Common myeloid progenitor, CD34-positive (primary cell): Measurements from ENCODE around the gene PRSS36.

Experiments used
- CTCF ChIA-PET: fragments of 350-600 bp; sonication (Branson Sonifier 250); formaldehyde crosslinking; loops from one replicate; lab custom pipeline; 2021; ENCODE audit warnings: antibody characterized with exemption; lab: Charles Lee
- POLR2A ChIA-PET: fragments of 350-600 bp; sonication (Branson Sonifier 250); formaldehyde crosslinking; loops from one replicate; lab custom pipeline; 2021; ENCODE audit warnings: antibody characterized with exemption; lab: Charles Lee
- DNase-seq, 3 donors: peaks; one replicate each; pipeline versions ENCODE4 v3.0.0 to v3.0.0-alpha.2; 2013
- H3K27ac ChIP-seq, 2 experiments: 1 replicate in 1 of 2; 2 replicates in 1 of 2; pipeline ENCODE4 v1.7.0; 2013; ENCODE audit warnings: inconsistent platforms in 2 of 2, low read length in 2 of 2, mild to moderate bottlenecking in 2 of 2, low read depth in 1 of 2, moderate library complexity in 1 of 2; ENCODE audit not compliant: severe bottlenecking in 2 of 2, insufficient read depth in 1 of 2, poor library complexity in 1 of 2
- H3K27me3 ChIP-seq, 5 experiments: replicated peaks in 2 of 5; 1 replicate in 3 of 5; 2 replicates in 2 of 5; pipeline versions ENCODE4 v1.6.1 to v1.7.0; 2013; ENCODE audit warnings: low read length in 4 of 5, mild to moderate bottlenecking in 2 of 5, moderate library complexity in 2 of 5, inconsistent platforms in 1 of 5; ENCODE audit not compliant: insufficient read depth in 5 of 5, control insufficient read depth in 4 of 5
- H3K36me3 ChIP-seq, 4 experiments: 1 replicate in 2 of 4; 2 replicates in 2 of 4; pipeline versions ENCODE4 v1.6.1 to v1.7.0; 2013; ENCODE audit warnings: low read length in 3 of 4, control low read depth in 1 of 4, mild to moderate bottlenecking in 1 of 4; ENCODE audit not compliant: control insufficient read depth in 4 of 4, insufficient read depth in 4 of 4
- H3K4me1 ChIP-seq, 4 experiments: 1 replicate in 3 of 4; 2 replicates in 1 of 4; pipeline versions ENCODE4 v1.6.1 to v1.7.1; 2013; ENCODE audit warnings: low read length in 3 of 4, mild to moderate bottlenecking in 3 of 4, control low read depth in 1 of 4, inconsistent platforms in 1 of 4, moderate library complexity in 1 of 4; ENCODE audit not compliant: control insufficient read depth in 4 of 4, insufficient read depth in 4 of 4; ENCODE audit errors: control extremely low read depth in 1 of 4
- H3K4me3 ChIP-seq, 7 experiments: 1 replicate in 4 of 7; 2 replicates in 3 of 7; pipeline versions ENCODE4 v1.5.1 to v1.7.0; 2013; ENCODE audit warnings: mild to moderate bottlenecking in 7 of 7, low read length in 6 of 7, moderate library complexity in 6 of 7, inconsistent platforms in 2 of 7, low read depth in 2 of 7, control low read depth in 1 of 7; ENCODE audit not compliant: insufficient read depth in 4 of 7, control insufficient read depth in 1 of 7; ENCODE audit errors: extremely low read depth in 1 of 7
- H3K9me3 ChIP-seq, 5 experiments: 1 replicate in 4 of 5; 2 replicates in 1 of 5; pipeline versions ENCODE4 v1.6.1 to v1.7.1; 2013; ENCODE audit warnings: low read length in 4 of 5, mild to moderate bottlenecking in 2 of 5, inconsistent platforms in 1 of 5, low read depth in 1 of 5, moderate library complexity in 1 of 5; ENCODE audit not compliant: control insufficient read depth in 4 of 5, insufficient read depth in 2 of 5; ENCODE audit errors: control extremely low read depth in 1 of 5
- WGBS: methylation state at CpG from one replicate; pipeline ENCODE4 v1.1.5; 2013; ENCODE audit not compliant: insufficient coverage; 5-methylcytosine and 5-hydroxymethylcytosine counted together

Gene PRSS36

DNA sequence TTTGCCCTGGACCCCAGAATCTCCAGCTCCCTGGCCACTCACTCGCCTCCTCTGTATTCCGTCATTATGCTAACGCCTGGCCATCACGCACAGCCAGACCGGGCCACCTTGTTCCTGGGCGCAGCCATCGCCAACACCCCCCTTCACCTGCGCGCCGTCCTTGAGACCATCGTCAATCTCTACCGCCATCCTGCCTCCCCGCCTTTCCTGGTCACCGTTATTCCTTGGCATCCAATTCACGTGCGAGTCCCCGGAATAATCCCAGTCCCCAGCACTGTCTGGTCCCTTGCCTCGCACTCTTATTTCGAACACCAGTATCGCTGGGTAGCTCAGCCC, 55.8 kb downstream of the PRSS36 start:
- peaks cover 3 to 21% (median 19%) of the 10 kb centered on the region in 4 experiments for H3K4me1 ChIP-seq
- no peaks in the 10 kb centered on the region for H3K27me3 ChIP-seq
- peaks cover 0 to 19% (median 17%) of the 10 kb centered on the region in 4 experiments for H3K36me3 ChIP-seq
- peak in 1 of 3 donors; percentile 19 for DNase-seq
- ChIA-PET CTCF (interaction anchor here (0.6 to 2.0 kb wide), 8 partner anchors 20 to 309 kb away, joined by 3 to 7 read pairs (median 3); partner anchors contain the start of genes HSD3B7, ZNF646 and ZNF668), POLR2A (interaction anchor here (0.7 to 1.4 kb wide), 2 partner anchors 20 to 24 kb away, joined by 4 to 5 read pairs; partner anchors contain the start of genes KAT8, ZNF646 and ZNF668)
- H3K4me3 ChIP-seq: peak overlapping the region; percentile 77 to 97 (median 84)
- H3K27ac ChIP-seq: peak overlapping the region in 1 of 2 experiments; percentile 73
- H3K9me3 ChIP-seq: no peaks in the 10 kb centered on the region
- WGBS: under 1% methylated on average over 20 of the region's 20 CpGs

DNA sequence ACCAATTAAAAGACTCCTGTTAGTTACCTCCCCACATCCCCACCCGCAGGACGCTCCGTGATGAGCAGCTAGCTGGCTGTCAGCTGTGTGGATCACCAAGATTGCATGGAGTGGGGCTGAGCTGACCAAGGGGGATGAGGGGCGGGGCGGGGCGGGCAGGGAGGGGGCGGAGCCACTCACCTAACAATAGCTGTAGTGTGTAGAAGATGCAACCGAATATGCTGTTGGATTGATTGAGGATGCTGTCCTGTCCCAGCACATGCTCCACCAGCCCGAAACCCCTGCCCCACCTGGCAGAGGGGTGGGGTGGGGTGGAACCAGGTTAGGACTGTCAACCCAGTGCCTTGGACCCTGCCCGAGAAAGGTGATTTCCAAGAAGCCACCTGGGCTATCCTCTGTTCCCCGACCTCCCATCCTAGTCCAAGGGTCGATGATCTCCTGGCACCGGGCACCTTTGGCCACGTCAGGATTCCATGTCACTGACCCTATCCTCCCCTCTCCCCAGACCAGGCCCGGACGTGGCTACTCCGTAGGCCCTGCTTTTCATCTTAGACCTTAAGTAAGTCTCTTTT, 56.6 kb downstream of the PRSS36 start:
- DNase-seq: peak; percentile 34 to 53 (median 39)
- Histone ChIP-seq H3K9me3 (no peaks in the 10 kb centered on the region), H3K27me3 (no peaks in the 10 kb centered on the region), H3K4me3 (peak overlapping the region in 2 of 7 experiments; percentile 93 to 97), H3K27ac (no peak overlapping the region), H3K36me3 (peaks cover 2 to 26% (median 25%) of the 10 kb centered on the region in 4 experiments), H3K4me1 (peaks cover 3 to 21% (median 19%) of the 10 kb centered on the region in 4 experiments)
- POLR2A ChIA-PET: interaction anchor here (1.0 to 1.4 kb wide), 2 partner anchors 24 to 87 kb away, joined by 4 to 5 read pairs; partner anchors contain the start of genes FUS and KAT8
- WGBS: 75% methylated on average over 5 of the region's 17 CpGs
- CTCF ChIA-PET: interaction anchor here (1.0 to 2.0 kb wide), 5 partner anchors 8 to 111 kb away, joined by 3 to 7 read pairs (median 4); partner anchors contain the start of gene HSD3B7

DNA sequence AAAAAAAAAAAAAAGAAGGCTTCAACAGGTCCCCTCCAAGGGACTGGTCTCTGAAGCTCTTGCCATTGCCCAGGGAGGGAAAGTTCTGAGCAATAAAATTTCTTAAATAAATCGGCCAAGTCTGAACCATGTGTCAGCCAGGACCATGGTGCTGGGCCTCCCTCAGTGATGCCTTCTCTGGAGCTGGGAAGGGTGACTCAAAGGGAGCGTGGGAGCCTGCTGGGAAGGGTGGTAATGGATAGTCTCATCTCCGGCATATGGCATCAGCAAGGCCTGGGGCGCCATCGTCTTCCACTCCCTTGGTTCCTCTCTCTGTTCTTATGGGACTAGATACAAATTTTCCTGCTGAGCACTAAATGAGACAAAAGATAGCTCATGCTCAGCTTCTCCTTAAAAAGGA, 57.5 kb downstream of the PRSS36 start:
- Histone ChIP-seq H3K4me3 (no peak overlapping the region), H3K9me3 (no peaks in the 10 kb centered on the region), H3K27me3 (no peaks in the 10 kb centered on the region), H3K36me3 (peaks cover 2 to 29% (median 27%) of the 10 kb centered on the region in 4 experiments), H3K27ac (no peak overlapping the region), H3K4me1 (peaks cover 3 to 21% (median 19%) of the 10 kb centered on the region in 4 experiments)
- no peak for DNase-seq
- WGBS: 92% methylated on average over 3 of the region's 5 CpGs
- ChIA-PET POLR2A (interaction anchor here (1.0 kb wide), 1 partner anchor 88 kb away, joined by 4 read pairs; the partner anchor contains the start of gene FUS), CTCF (interaction anchor here (0.8 to 1.5 kb wide), 8 partner anchors 9 to 364 kb away, joined by 3 to 6 read pairs (median 4); partner anchors contain the start of genes ZNF646 and ZNF668)

DNA sequence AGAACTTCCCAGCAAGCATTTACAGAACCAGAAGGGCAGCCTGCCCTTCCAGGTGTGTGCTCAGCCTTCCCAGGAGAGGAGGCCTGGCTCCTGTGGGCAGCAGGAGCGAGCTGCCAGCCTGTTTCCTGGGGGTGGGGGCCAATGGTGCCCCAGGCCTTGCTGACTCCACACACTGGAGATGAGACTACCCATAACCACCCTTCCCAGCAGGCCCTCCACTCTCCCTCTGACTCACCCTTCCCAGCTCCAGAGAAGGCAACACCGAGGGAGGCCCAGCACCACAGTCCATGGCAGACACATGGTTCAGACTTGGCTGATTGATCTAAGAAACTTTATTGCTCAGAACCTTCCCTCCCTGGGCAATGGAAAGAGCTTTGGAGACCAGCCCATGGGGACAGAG, 59.3 kb downstream of the PRSS36 start:
- ChIA-PET POLR2A (interaction anchor here (1.1 kb wide), 1 partner anchor 12 kb away, joined by 3 read pairs; no protein-coding TSS in a partner anchor), CTCF (interaction anchor here (0.8 to 2.0 kb wide), 3 partner anchors 10 to 73 kb away, joined by 4 to 7 read pairs (median 4); partner anchors contain the start of gene BCKDK)
- Histone ChIP-seq H3K27me3 (no peaks in the 10 kb centered on the region), H3K4me1 (peaks cover 2 to 18% (median 17%) of the 10 kb centered on the region in 4 experiments), H3K27ac (no peak overlapping the region), H3K4me3 (no peak overlapping the region), H3K36me3 (peaks cover 2 to 39% (median 33%) of the 10 kb centered on the region in 4 experiments), H3K9me3 (no peaks in the 10 kb centered on the region)
- WGBS: no CpG with 5 or more reads among the region's 2 CpGs
- DNase-seq: no peak

DNA sequence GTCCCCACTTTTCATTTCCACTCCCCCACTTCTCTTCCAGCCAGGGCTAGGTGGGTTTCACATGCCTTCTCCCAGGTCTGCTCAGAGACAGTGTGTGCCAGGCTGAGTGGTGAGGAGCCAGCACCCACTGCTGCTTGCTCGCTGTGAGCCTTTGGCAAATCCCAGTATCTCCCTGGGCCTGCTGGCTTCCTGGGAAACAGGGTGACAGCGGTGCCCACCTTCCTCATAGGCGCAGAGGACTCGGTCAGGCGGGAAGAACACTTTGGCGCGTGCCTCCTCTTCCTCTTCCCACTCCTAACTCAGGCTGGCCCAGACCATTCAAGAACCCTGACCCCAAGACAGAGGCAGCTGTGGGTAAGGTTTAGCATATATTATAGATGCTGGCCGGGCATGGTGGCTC, 60.7 kb downstream of the PRSS36 start:
- WGBS: 93% methylated on average over 2 of the region's 8 CpGs
- CTCF ChIA-PET: interaction anchor here (0.7 to 1.5 kb wide), 2 partner anchors 14 to 39 kb away, joined by 4 to 6 read pairs; no protein-coding TSS in a partner anchor

More for the DNA sequence above, 60.7 kb downstream of the PRSS36 start:
- peaks cover 2 to 52% (median 39%) of the 10 kb centered on the region in 4 experiments for H3K36me3 ChIP-seq
- no peaks in the 10 kb centered on the region for H3K9me3 ChIP-seq
- no peak for DNase-seq
- H3K4me1 ChIP-seq: peaks cover 0 to 11% (median 10%) of the 10 kb centered on the region in 4 experiments
- H3K27me3 ChIP-seq: no peaks in the 10 kb centered on the region
- no peak overlapping the region for H3K27ac ChIP-seq
- no peak overlapping the region for H3K4me3 ChIP-seq
- POLR2A ChIA-PET: no interaction called here
